ENCODE measurements around the gene ACTRT2.

ACTRT2 gene

GRCh38 chr1:3007298-3008147 is 13.7 kb upstream of the ACTRT2 start:
- no peaks in the 10 kb centered on the region; the same call in 1 of the 2 replicates for H3K27me3 ChIP-seq (ENCODE audit: insufficient read depth, low read length)
- no peak overlapping the region for H3K4me3 ChIP-seq (ENCODE audit: low read length)
- no peaks in the 10 kb centered on the region for H3K36me3 ChIP-seq (ENCODE audit: insufficient read depth, low read length)
- H3K27ac ChIP-seq (ENCODE audit: low read depth, low read length), result no peak overlapping the region
- H3K9ac ChIP-seq (ENCODE audit: low read depth, low read length), result no peak overlapping the region
- 64% methylated on average over 4 of the region's 4 CpGs for WGBS
- H3K4me1 ChIP-seq (ENCODE audit: insufficient read depth, low read length), result no peaks in the 10 kb centered on the region
- peaks cover 77% of the 10 kb centered on the region for H3K9me3 ChIP-seq (ENCODE audit: insufficient read depth, low read depth, low read length)

- H3K36me3 ChIP-seq (ENCODE audit: insufficient read depth, low read length), result no peaks in the 10 kb centered on the region
- no peaks in the 10 kb centered on the region for H3K4me1 ChIP-seq (ENCODE audit: insufficient read depth, low read length)
- no peak overlapping the region for H3K4me3 ChIP-seq (ENCODE audit: low read length)
- no peak overlapping the region for H3K27ac ChIP-seq (ENCODE audit: low read depth, low read length)
- no peak overlapping the region for H3K9ac ChIP-seq (ENCODE audit: low read depth, low read length)
- peaks cover 5% of the 10 kb centered on the region; the same call in 1 of the 2 replicates for H3K27me3 ChIP-seq (ENCODE audit: insufficient read depth, low read length)
- 88% methylated on average over 6 of the region's 6 CpGs for WGBS
- peaks cover 66% of the 10 kb centered on the region for H3K9me3 ChIP-seq (ENCODE audit: insufficient read depth, low read depth, low read length)
Measured at GRCh38 chr1:3009021-3009420, 12.2 kb upstream of the ACTRT2 start.

- WGBS, result 100% methylated on average over 1 of the region's 2 CpGs
- H3K4me1 ChIP-seq (ENCODE audit: insufficient read depth, low read length), result no peaks in the 10 kb centered on the region
- H3K27me3 ChIP-seq (ENCODE audit: insufficient read depth, low read length), result peaks cover 7% of the 10 kb centered on the region
- H3K9ac ChIP-seq (ENCODE audit: low read depth, low read length), result no peak overlapping the region
- no peaks in the 10 kb centered on the region for H3K36me3 ChIP-seq (ENCODE audit: insufficient read depth, low read length)
- no peak overlapping the region for H3K4me3 ChIP-seq (ENCODE audit: low read length)
- H3K27ac ChIP-seq (ENCODE audit: low read depth, low read length), result no peak overlapping the region
- peaks cover 61% of the 10 kb centered on the region for H3K9me3 ChIP-seq (ENCODE audit: insufficient read depth, low read depth, low read length)
Measured at GRCh38 chr1:3009556-3009955, 11.7 kb upstream of the ACTRT2 start.

GRCh38 chr1:3011127-3011526 is 10.1 kb upstream of the ACTRT2 start:
- H3K27ac ChIP-seq (ENCODE audit: low read depth, low read length), result no peak overlapping the region
- WGBS, result 80% methylated on average over 10 of the region's 10 CpGs

GRCh38 chr1:3011631-3012455 is 9.4 kb upstream of the ACTRT2 start:
- peaks cover 50% of the 10 kb centered on the region for H3K9me3 ChIP-seq (ENCODE audit: insufficient read depth, low read depth, low read length)

More at GRCh38 chr1:3011127-3011526, 10.1 kb upstream of the ACTRT2 start:
- peaks cover 9% of the 10 kb centered on the region for H3K27me3 ChIP-seq (ENCODE audit: insufficient read depth, low read length)
- H3K36me3 ChIP-seq (ENCODE audit: insufficient read depth, low read length), result no peaks in the 10 kb centered on the region
- H3K9ac ChIP-seq (ENCODE audit: low read depth, low read length), result no peak overlapping the region
- peaks cover 54% of the 10 kb centered on the region for H3K9me3 ChIP-seq (ENCODE audit: insufficient read depth, low read depth, low read length)
- H3K4me1 ChIP-seq (ENCODE audit: insufficient read depth, low read length), result no peaks in the 10 kb centered on the region
- H3K4me3 ChIP-seq (ENCODE audit: low read length), result no peak overlapping the region

GRCh38 chr1:3012456-3013291 is 8.6 kb upstream of the ACTRT2 start:
- Histone ChIP-seq H3K9ac (ENCODE audit: low read depth, low read length) (no peak overlapping the region), H3K27me3 (ENCODE audit: insufficient read depth, low read length) (peaks cover 9% of the 10 kb centered on the region)
- WGBS, result 62% methylated on average over 43 of the region's 44 CpGs

More at GRCh38 chr1:3011631-3012455, 9.4 kb upstream of the ACTRT2 start:
- Histone ChIP-seq H3K4me3 (ENCODE audit: low read length) (no peak overlapping the region), H3K27ac (ENCODE audit: low read depth, low read length) (no peak overlapping the region), H3K27me3 (ENCODE audit: insufficient read depth, low read length) (peaks cover 9% of the 10 kb centered on the region), H3K4me1 (ENCODE audit: insufficient read depth, low read length) (no peaks in the 10 kb centered on the region), H3K9ac (ENCODE audit: low read depth, low read length) (no peak overlapping the region), H3K36me3 (ENCODE audit: insufficient read depth, low read length) (no peaks in the 10 kb centered on the region)
- 92% methylated on average over 46 of the region's 46 CpGs for WGBS

GRCh38 chr1:3013371-3014049 is 7.8 kb upstream of the ACTRT2 start:
- Histone ChIP-seq H3K4me3 (ENCODE audit: low read length) (no peak overlapping the region), H3K9me3 (ENCODE audit: insufficient read depth, low read depth, low read length) (peaks cover 43% of the 10 kb centered on the region), H3K27ac (ENCODE audit: low read depth, low read length) (no peak overlapping the region), H3K36me3 (ENCODE audit: insufficient read depth, low read length) (no peaks in the 10 kb centered on the region), H3K9ac (ENCODE audit: low read depth, low read length) (no peak overlapping the region), H3K27me3 (ENCODE audit: insufficient read depth, low read length) (peaks cover 9% of the 10 kb centered on the region), H3K4me1 (ENCODE audit: insufficient read depth, low read length) (no peaks in the 10 kb centered on the region)
- 87% methylated on average over 15 of the region's 15 CpGs for WGBS

More at GRCh38 chr1:3012456-3013291, 8.6 kb upstream of the ACTRT2 start:
- Histone ChIP-seq H3K27ac (ENCODE audit: low read depth, low read length) (no peak overlapping the region), H3K4me3 (ENCODE audit: low read length) (no peak overlapping the region), H3K36me3 (ENCODE audit: insufficient read depth, low read length) (no peaks in the 10 kb centered on the region), H3K4me1 (ENCODE audit: insufficient read depth, low read length) (no peaks in the 10 kb centered on the region), H3K9me3 (ENCODE audit: insufficient read depth, low read depth, low read length) (peaks cover 45% of the 10 kb centered on the region)

GRCh38 chr1:3014050-3014440 is 7.2 kb upstream of the ACTRT2 start:
- no peak overlapping the region for H3K4me3 ChIP-seq (ENCODE audit: low read length)
- no peak overlapping the region for H3K27ac ChIP-seq (ENCODE audit: low read depth, low read length)
- H3K36me3 ChIP-seq (ENCODE audit: insufficient read depth, low read length), result no peaks in the 10 kb centered on the region
- peaks cover 9% of the 10 kb centered on the region for H3K27me3 ChIP-seq (ENCODE audit: insufficient read depth, low read length)
- no peak overlapping the region for H3K9ac ChIP-seq (ENCODE audit: low read depth, low read length)
- WGBS, result 90% methylated on average over 10 of the region's 10 CpGs
- peaks cover 42% of the 10 kb centered on the region; the same call in 1 of the 2 replicates for H3K9me3 ChIP-seq (ENCODE audit: insufficient read depth, low read depth, low read length)
- H3K4me1 ChIP-seq (ENCODE audit: insufficient read depth, low read length), result no peaks in the 10 kb centered on the region

- Histone ChIP-seq H3K4me1 (ENCODE audit: insufficient read depth, low read length) (no peaks in the 10 kb centered on the region), H3K27ac (ENCODE audit: low read depth, low read length) (no peak overlapping the region), H3K36me3 (ENCODE audit: insufficient read depth, low read length) (no peaks in the 10 kb centered on the region), H3K9ac (ENCODE audit: low read depth, low read length) (no peak overlapping the region), H3K4me3 (ENCODE audit: low read length) (no peak overlapping the region), H3K9me3 (ENCODE audit: insufficient read depth, low read depth, low read length) (peaks cover 45% of the 10 kb centered on the region; the same call in 1 of the 2 replicates), H3K27me3 (ENCODE audit: insufficient read depth, low read length) (peaks cover 9% of the 10 kb centered on the region)
- WGBS, result 90% methylated on average over 23 of the region's 26 CpGs
Measured at GRCh38 chr1:3014443-3015268, 6.6 kb upstream of the ACTRT2 start.

GRCh38 chr1:3015269-3015635 is 6.0 kb upstream of the ACTRT2 start:
- H3K36me3 ChIP-seq (ENCODE audit: insufficient read depth, low read length), result no peaks in the 10 kb centered on the region
- peaks cover 49% of the 10 kb centered on the region; the same call in 1 of the 2 replicates for H3K9me3 ChIP-seq (ENCODE audit: insufficient read depth, low read depth, low read length)
- no peaks in the 10 kb centered on the region for H3K4me1 ChIP-seq (ENCODE audit: insufficient read depth, low read length)
- no peak overlapping the region for H3K27ac ChIP-seq (ENCODE audit: low read depth, low read length)
- H3K27me3 ChIP-seq (ENCODE audit: insufficient read depth, low read length), result peaks cover 9% of the 10 kb centered on the region
- H3K9ac ChIP-seq (ENCODE audit: low read depth, low read length), result no peak overlapping the region
- WGBS, result 90% methylated on average over 10 of the region's 10 CpGs
- no peak overlapping the region for H3K4me3 ChIP-seq (ENCODE audit: low read length)

All from HUES64 (cell line).